ENCODE data around the gene AGPS. TPM values are rescaled to one million over a fixed set of nuclear protein-coding genes. Genes with fewer than 3 reads are reported as not detected.

The AGPS gene
- total and polyA plus RNA-seq, 2 of the 13 experiments (the other 11 are each of a cell fraction or from before 2014, with no cell fraction given): 39.4 to 99.0 TPM

DNA sequence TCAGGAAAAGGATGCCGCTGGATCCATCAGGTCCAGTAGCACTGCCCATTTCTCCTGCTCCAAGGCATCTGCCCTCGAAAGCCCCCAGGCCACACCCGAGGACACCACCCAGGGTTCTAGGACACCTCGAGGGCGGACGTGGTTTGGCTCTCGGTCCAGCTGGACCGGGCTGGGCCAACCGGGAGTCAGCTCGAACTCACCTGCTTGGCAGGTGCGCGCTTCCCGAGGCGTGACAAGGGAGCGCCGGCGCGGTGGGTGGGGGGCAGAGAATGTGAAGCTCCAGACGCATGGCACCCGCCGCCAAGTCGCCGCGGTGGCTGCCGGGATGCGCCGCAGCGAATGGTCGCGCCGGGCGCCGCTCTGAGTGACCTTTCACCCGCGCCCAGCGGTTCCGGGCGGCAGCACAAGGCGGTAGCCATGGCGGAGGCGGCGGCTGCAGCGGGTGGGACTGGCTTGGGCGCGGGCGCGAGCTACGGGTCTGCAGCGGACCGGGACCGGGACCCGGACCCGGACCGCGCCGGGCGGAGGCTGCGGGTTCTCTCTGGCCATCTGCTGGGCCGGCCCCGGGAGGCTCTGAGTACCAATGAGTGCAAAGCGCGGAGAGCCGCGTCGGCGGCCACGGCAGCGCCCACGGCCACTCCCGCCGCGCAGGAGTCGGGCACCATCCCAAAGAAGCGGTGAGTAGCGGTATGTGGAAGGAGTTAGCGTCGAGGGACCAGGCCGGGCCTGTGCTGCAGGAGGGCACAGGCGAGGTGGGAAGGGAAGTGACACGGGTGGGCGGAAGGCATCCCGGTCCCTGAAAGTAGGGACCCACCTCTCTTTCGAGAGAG lies at the start of gene AGPS (continued):
- TF ChIP-seq, protein P1, sequence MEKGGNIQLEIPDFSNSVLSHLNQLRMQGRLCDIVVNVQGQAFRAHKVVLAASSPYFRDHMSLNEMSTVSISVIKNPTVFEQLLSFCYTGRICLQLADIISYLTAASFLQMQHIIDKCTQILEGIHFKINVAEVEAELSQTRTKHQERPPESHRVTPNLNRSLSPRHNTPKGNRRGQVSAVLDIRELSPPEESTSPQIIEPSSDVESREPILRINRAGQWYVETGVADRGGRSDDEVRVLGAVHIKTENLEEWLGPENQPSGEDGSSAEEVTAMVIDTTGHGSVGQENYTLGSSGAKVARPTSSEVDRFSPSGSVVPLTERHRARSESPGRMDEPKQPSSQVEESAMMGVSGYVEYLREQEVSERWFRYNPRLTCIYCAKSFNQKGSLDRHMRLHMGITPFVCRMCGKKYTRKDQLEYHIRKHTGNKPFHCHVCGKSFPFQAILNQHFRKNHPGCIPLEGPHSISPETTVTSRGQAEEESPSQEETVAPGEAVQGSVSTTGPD (CRISPR knock-in tag; IDR thresholded peaks at IDR 0.05): no peak
- TF ChIP-seq GATAD2A (CRISPR knock-in tag; IDR thresholded peaks at IDR 0.05) (peak; percentile 63; the same call in 1 of the 2 replicates), SATB2 (CRISPR knock-in tag; IDR thresholded peaks at IDR 0.05) (peak; percentile 97), XRCC5 (optimal IDR thresholded peaks at IDR 0.05; ENCODE audit: low read length) (peak; percentile 81), ZNF883 (CRISPR knock-in tag; IDR thresholded peaks at IDR 0.05; ENCODE audit: not compliant biosample characterization) (peak; percentile 93), ZNF354B (CRISPR knock-in tag; IDR thresholded peaks at IDR 0.05) (no peak), SMAD3 (CRISPR knock-in tag; IDR thresholded peaks at IDR 0.05) (peak; percentile 74; the same call in 1 of the 2 replicates), CENPX (CRISPR knock-in tag; IDR thresholded peaks at IDR 0.05) (no peak), ZNF569 (CRISPR knock-in tag; IDR thresholded peaks at IDR 0.05; ENCODE audit: borderline replicate concordance) (peak; percentile 85; the same call in 1 of the 2 replicates), TOPORS (CRISPR knock-in tag; IDR thresholded peaks at IDR 0.05) (peak; percentile 97), FOXO1 (CRISPR knock-in tag; IDR thresholded peaks at IDR 0.05) (peak; percentile 50; the same call in 1 of the 2 replicates), KLF15 (CRISPR knock-in tag; IDR thresholded peaks at IDR 0.05; ENCODE audit: borderline replicate concordance) (peak; percentile 97; the same call in 1 of the 2 replicates), ZBTB20 (CRISPR knock-in tag; IDR thresholded peaks at IDR 0.05; ENCODE audit: borderline replicate concordance, low read depth) (peak; percentile 95), HOXA7 (CRISPR knock-in tag; IDR thresholded peaks at IDR 0.05) (0 out of 2 replicates have a peak, but pooled peaks have one; percentile 11)
- TF ChIP-seq, protein P2, sequence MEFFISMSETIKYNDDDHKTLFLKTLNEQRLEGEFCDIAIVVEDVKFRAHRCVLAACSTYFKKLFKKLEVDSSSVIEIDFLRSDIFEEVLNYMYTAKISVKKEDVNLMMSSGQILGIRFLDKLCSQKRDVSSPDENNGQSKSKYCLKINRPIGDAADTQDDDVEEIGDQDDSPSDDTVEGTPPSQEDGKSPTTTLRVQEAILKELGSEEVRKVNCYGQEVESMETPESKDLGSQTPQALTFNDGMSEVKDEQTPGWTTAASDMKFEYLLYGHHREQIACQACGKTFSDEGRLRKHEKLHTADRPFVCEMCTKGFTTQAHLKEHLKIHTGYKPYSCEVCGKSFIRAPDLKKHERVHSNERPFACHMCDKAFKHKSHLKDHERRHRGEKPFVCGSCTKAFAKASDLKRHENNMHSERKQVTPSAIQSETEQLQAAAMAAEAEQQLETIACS (CRISPR knock-in tag; IDR thresholded peaks at IDR 0.05): peak; percentile 76
- TF ChIP-seq, protein P3, sequence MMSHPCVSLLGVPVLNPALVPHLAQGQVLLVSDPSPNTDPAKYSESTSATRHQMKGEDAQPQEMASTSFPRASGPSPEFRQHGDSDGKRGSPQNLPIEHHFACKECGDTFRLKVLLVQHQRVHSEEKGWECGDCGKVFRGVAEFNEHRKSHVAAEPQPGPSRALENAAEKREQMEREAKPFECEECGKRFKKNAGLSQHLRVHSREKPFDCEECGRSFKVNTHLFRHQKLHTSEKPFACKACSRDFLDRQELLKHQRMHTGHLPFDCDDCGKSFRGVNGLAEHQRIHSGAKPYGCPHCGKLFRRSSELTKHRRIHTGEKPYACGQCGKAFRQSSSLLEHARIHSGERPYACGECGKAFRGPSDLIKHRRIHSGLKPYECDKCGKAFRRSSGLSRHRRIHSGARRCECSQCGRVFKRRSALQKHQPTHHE (CRISPR knock-in tag; IDR thresholded peaks at IDR 0.05; ENCODE audit: borderline replicate concordance): peak; percentile 97
- TF ChIP-seq, protein P4, sequence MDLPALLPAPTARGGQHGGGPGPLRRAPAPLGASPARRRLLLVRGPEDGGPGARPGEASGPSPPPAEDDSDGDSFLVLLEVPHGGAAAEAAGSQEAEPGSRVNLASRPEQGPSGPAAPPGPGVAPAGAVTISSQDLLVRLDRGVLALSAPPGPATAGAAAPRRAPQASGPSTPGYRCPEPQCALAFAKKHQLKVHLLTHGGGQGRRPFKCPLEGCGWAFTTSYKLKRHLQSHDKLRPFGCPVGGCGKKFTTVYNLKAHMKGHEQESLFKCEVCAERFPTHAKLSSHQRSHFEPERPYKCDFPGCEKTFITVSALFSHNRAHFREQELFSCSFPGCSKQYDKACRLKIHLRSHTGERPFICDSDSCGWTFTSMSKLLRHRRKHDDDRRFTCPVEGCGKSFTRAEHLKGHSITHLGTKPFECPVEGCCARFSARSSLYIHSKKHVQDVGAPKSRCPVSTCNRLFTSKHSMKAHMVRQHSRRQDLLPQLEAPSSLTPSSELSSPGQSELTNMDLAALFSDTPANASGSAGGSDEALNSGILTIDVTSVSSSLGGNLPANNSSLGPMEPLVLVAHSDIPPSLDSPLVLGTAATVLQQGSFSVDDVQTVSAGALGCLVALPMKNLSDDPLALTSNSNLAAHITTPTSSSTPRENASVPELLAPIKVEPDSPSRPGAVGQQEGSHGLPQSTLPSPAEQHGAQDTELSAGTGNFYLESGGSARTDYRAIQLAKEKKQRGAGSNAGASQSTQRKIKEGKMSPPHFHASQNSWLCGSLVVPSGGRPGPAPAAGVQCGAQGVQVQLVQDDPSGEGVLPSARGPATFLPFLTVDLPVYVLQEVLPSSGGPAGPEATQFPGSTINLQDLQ (CRISPR knock-in tag; IDR thresholded peaks at IDR 0.05): no peak
- TF ChIP-seq, protein P5, sequence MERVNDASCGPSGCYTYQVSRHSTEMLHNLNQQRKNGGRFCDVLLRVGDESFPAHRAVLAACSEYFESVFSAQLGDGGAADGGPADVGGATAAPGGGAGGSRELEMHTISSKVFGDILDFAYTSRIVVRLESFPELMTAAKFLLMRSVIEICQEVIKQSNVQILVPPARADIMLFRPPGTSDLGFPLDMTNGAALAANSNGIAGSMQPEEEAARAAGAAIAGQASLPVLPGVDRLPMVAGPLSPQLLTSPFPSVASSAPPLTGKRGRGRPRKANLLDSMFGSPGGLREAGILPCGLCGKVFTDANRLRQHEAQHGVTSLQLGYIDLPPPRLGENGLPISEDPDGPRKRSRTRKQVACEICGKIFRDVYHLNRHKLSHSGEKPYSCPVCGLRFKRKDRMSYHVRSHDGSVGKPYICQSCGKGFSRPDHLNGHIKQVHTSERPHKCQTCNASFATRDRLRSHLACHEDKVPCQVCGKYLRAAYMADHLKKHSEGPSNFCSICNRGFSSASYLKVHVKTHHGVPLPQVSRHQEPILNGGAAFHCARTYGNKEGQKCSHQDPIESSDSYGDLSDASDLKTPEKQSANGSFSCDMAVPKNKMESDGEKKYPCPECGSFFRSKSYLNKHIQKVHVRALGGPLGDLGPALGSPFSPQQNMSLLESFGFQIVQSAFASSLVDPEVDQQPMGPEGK (CRISPR knock-in tag; IDR thresholded peaks at IDR 0.05): peak; percentile 96
